Sigmoid colon (tissue), 4 donors: Measurements from ENCODE around the gene KISS1R.
A peak's percentile ranks its signal among the peaks of the same experiment; 100 is the strongest.

Source experiments
- CTCF ChIP-seq, 4 experiments: fragments of 450-650 bp in 3 of 4; fragments of 200-600 bp in 1 of 4; IDR thresholded peaks; one replicate each; pipeline ENCODE4 v1.5.1; 2016 to 2019; ENCODE audit warnings: antibody characterized with exemption in 4 of 4, mild to moderate bottlenecking in 3 of 4, moderate library complexity in 2 of 4
- EP300 ChIP-seq, 4 donors: sonication (generic); formaldehyde crosslinking; IDR thresholded peaks; one replicate each; pipeline ENCODE4 v1.6.1; 2017; ENCODE audit warnings: antibody characterized with exemption in 4 of 4
- POLR2A ChIP-seq, 2 donors: fragments of 450-650 bp; IDR thresholded peaks; one replicate each; pipeline ENCODE4 v1.6.1; 2016; ENCODE audit warnings: antibody characterized with exemption in 2 of 2, mild to moderate bottlenecking in 2 of 2, moderate library complexity in 2 of 2
- POLR2AphosphoS5 ChIP-seq, 4 donors: sonication (generic); formaldehyde crosslinking; IDR thresholded peaks; one replicate each; pipeline ENCODE4 v1.6.1; 2017; ENCODE audit warnings: antibody characterized with exemption in 4 of 4

GRCh38 chr19:871446-872265 is 45.5 kb upstream of the KISS1R start:
- TF ChIP-seq POLR2AphosphoS5 (IDR thresholded peaks at IDR 0.05) (peak in 1 of 4 donors; percentile 25), CTCF (IDR thresholded peaks at IDR 0.05) (no peak), POLR2A (IDR thresholded peaks at IDR 0.05) (no peak), EP300 (IDR thresholded peaks at IDR 0.05) (no peak)
